ENCODE data around the gene SPEF1.

DNA sequence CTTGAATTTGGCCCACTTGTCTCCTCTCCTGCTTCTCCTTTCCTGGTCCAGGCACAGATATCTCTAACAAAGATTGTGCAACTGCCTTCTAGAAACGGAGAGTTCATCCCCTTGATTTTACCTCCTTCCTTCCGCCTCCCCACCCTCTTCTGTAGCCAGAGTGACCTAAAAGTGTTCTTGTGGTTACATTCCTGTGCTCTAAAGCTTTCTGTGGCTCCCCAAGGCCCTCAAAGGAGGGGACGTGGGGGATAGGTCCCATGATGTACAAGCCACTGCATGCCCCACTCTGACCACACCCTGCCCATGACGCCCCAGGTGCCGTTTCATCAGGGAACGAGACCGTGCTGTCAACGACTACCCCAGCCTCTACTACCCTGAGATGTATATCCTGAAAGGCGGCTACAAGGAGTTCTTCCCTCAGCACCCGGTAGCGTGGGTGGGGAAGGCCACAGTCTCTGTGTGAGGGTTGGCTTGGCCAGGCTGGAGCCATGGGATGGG, 23.1 kb upstream of the SPEF1 start:
- TF ChIP-seq CTCF (conservative IDR thresholded peaks at IDR 0.05 in 1 of 2, IDR thresholded peaks at IDR 0.05 in 1 of 2; ENCODE audit: extremely low read depth in 1 of 2, insufficient read depth in 1 of 2, low read depth in 1 of 2, low read length in 2 of 2) (no peak), EZH2 (IDR thresholded peaks at IDR 0.05; ENCODE audit: borderline replicate concordance, low read length) (no peak)
